ENCODE results near the gene TSN. TPM values are rescaled to one million over a fixed set of nuclear protein-coding genes. Genes with fewer than 3 reads are reported as not detected.

The TSN gene
- total RNA-seq, 1 experiment from 2014 or later = 102 TPM

- Histone ChIP-seq H3K18ac (ENCODE audit: insufficient read length, low read depth, low read length) (no peak overlapping the region), H3K23me2 (ENCODE audit: insufficient read length, low read depth, low read length, poor library complexity, severe bottlenecking) (no peaks in the 10 kb centered on the region), H3K79me2 (ENCODE audit: insufficient read depth, low read length) (no peaks in the 10 kb centered on the region), H4K20me1 (ENCODE audit: control insufficient read depth, insufficient read depth, insufficient read length) (no peaks in the 10 kb centered on the region), H2AFZ (ENCODE audit: low read length) (no peak overlapping the region), H3K27ac (ENCODE audit: insufficient read length, low read depth, low read length) (no peak overlapping the region), H3K4me1 (ENCODE audit: insufficient read depth, low read length) (no peaks in the 10 kb centered on the region), H2BK5ac (ENCODE audit: insufficient read length, low read length) (no peak overlapping the region), H3T11ph (ENCODE audit: low read length) (no peak overlapping the region), H3K4me2 (ENCODE audit: insufficient read depth, insufficient read length, low read length) (no peak overlapping the region), H2BK120ac (ENCODE audit: low read depth, low read length, poor library complexity, severe bottlenecking) (no peak overlapping the region), H3K56ac (ENCODE audit: insufficient read length, low read depth, low read length) (no peak overlapping the region), H3K9ac (ENCODE audit: extremely low read depth, insufficient read length, low read length) (no peak overlapping the region), H2BK12ac (ENCODE audit: insufficient read length, low read depth, low read length) (no peak overlapping the region), H2AK5ac (ENCODE audit: insufficient read length, low read length) (no peak overlapping the region), H3K27me3 (ENCODE audit: insufficient read depth, low read length) (no peaks in the 10 kb centered on the region), H3K9me3 (ENCODE audit: control insufficient read depth, low read depth, low read length) (no peaks in the 10 kb centered on the region), H4K91ac (ENCODE audit: insufficient read length, low read depth, low read length) (no peak overlapping the region), H3K79me1 (ENCODE audit: insufficient read depth, low read depth, low read length, poor library complexity, severe bottlenecking) (no peaks in the 10 kb centered on the region), H2BK20ac (ENCODE audit: low read depth, low read length, poor library complexity, severe bottlenecking) (no peak overlapping the region), H4K5ac (ENCODE audit: insufficient read length, low read depth, low read length) (no peak overlapping the region), H2BK15ac (ENCODE audit: low read depth, low read length) (no peak overlapping the region), H3K4ac (ENCODE audit: low read depth, low read length) (no peak overlapping the region), H4K8ac (replicated peaks; ENCODE audit: insufficient read length, low read depth, low read length) (no peak overlapping the region), H3K14ac (ENCODE audit: insufficient read depth, low read length) (no peak overlapping the region), H3K23ac (ENCODE audit: insufficient read length, low read depth, low read length) (no peak overlapping the region)
- TF ChIP-seq, protein P1, sequence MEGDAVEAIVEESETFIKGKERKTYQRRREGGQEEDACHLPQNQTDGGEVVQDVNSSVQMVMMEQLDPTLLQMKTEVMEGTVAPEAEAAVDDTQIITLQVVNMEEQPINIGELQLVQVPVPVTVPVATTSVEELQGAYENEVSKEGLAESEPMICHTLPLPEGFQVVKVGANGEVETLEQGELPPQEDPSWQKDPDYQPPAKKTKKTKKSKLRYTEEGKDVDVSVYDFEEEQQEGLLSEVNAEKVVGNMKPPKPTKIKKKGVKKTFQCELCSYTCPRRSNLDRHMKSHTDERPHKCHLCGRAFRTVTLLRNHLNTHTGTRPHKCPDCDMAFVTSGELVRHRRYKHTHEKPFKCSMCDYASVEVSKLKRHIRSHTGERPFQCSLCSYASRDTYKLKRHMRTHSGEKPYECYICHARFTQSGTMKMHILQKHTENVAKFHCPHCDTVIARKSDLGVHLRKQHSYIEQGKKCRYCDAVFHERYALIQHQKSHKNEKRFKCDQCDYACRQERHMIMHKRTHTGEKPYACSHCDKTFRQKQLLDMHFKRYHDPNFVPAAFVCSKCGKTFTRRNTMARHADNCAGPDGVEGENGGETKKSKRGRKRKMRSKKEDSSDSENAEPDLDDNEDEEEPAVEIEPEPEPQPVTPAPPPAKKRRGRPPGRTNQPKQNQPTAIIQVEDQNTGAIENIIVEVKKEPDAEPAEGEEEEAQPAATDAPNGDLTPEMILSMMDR (conservative IDR thresholded peaks at IDR 0.05) = no peak
- H3K27me3 Mint-ChIP-seq (ENCODE audit: low read depth) = no peaks in the 10 kb centered on the region
- no peak overlapping the region for H3K27ac Mint-ChIP-seq
- H3K36me3 Mint-ChIP-seq (ENCODE audit: insufficient read depth in 1 of 3, low read depth in 3 of 3) = no peaks in the 10 kb centered on the region
- H3K4me3 Mint-ChIP-seq = no peak overlapping the region
- no CpG with 5 or more reads among the region's 6 CpGs for WGBS (ENCODE audit: extremely low coverage, insufficient read length, low lambda C conversion rate)
- H3K9me3 Mint-ChIP-seq = no peaks in the 10 kb centered on the region
- H3K4me1 Mint-ChIP-seq = no peaks in the 10 kb centered on the region; a peak in 1 of 4 replicates
- no peak for DNase-seq
Measured at GRCh38 chr2:121717529-121717928, 37.9 kb upstream of the TSN start.
